GM23338 (cell line): ENCODE results near the gene MCHR2. TPM values are rescaled to one million over a fixed set of nuclear protein-coding genes. Genes with fewer than 3 reads are reported as not detected.
A peak's percentile ranks its signal among the peaks of the same experiment; 100 is the strongest.

Experiments used
- ATAC-seq: fragments of 200-7000 bp; cut with Tn5 transposase; 3 replicates; pipeline ENCODE4 v1.9.1; 2020
- DNase-seq: peaks from one replicate; pipeline ENCODE4 v3.0.0-alpha.2; 2015; ENCODE audit warnings: low spot score
- H2AFZ ChIP-seq: fragments of 200-600 bp; sonication (generic); 2 replicates; pipeline ENCODE4 v1.8.0; 2016; ENCODE audit warnings: antibody characterized with exemption, mild to moderate bottlenecking, moderate library complexity
- H3F3A ChIP-seq: fragments of 200-600 bp; sonication (generic); replicated peaks from 2 replicates; pipeline ENCODE4 v1.8.0; 2017; ENCODE audit warnings: antibody characterized with exemption, mixed run types, low read depth
- H3K27ac ChIP-seq: fragments of 200-600 bp; sonication (generic); 2 replicates; pipeline ENCODE4 v1.6.1; 2016; ENCODE audit warnings: low read depth
- H3K27me3 ChIP-seq: fragments of 200-600 bp; sonication (generic); 2 replicates; pipeline ENCODE4 v1.8.0; 2016; ENCODE audit warnings: mild to moderate bottlenecking, mixed run types, moderate library complexity; ENCODE audit not compliant: insufficient read depth
- H3K36me3 ChIP-seq: fragments of 200-600 bp; sonication (generic); 2 replicates; pipeline ENCODE4 v1.8.0; 2016; ENCODE audit warnings: mild to moderate bottlenecking; ENCODE audit not compliant: insufficient read depth
- H3K4me1 ChIP-seq: fragments of 200-600 bp; sonication (generic); 2 replicates; pipeline ENCODE4 v1.8.0; 2016; ENCODE audit warnings: mild to moderate bottlenecking, moderate library complexity; ENCODE audit not compliant: insufficient read depth
- H3K4me2 ChIP-seq: fragments of 200-600 bp; sonication (generic); 2 replicates; pipeline ENCODE4 v1.7.1; 2017; ENCODE audit warnings: mixed run types
- H3K4me3 ChIP-seq: fragments of 200-600 bp; sonication (generic); 2 replicates; pipeline ENCODE4 v1.6.1; 2016; ENCODE audit warnings: mixed run types
- H3K79me2 ChIP-seq: fragments of 200-600 bp; sonication (generic); replicated peaks from 2 replicates; pipeline ENCODE4 v1.8.0; 2017; ENCODE audit warnings: mild to moderate bottlenecking; ENCODE audit not compliant: insufficient read depth
- H3K9me2 ChIP-seq: fragments of 200-600 bp; sonication (generic); 2 replicates; pipeline ENCODE4 v1.8.0; 2017; ENCODE audit not compliant: insufficient read depth
- H4K20me1 ChIP-seq: fragments of 200-600 bp; sonication (generic); replicated peaks from 2 replicates; pipeline ENCODE4 v1.8.0; 2017; ENCODE audit warnings: mild to moderate bottlenecking; ENCODE audit not compliant: insufficient read depth
- H3K27ac Mint-ChIP-seq: 2 replicates; pipeline ENCODE4 v1.8.0; 2020; ENCODE audit warnings: inconsistent platforms, mild to moderate bottlenecking, moderate library complexity, mixed read lengths
- H3K27me3 Mint-ChIP-seq: 3 replicates; pipeline ENCODE4 v1.8.0; 2022; ENCODE audit warnings: low read depth, mild to moderate bottlenecking, moderate library complexity, mixed read lengths, inconsistent platforms; ENCODE audit not compliant: insufficient read depth, poor library complexity
- H3K36me3 Mint-ChIP-seq: 3 replicates; pipeline ENCODE4 v1.8.0; 2021; ENCODE audit warnings: low read depth, mild to moderate bottlenecking, inconsistent platforms, moderate library complexity, mixed read lengths
- H3K4me1 Mint-ChIP-seq: 3 replicates; pipeline ENCODE4 v1.8.0; 2020; ENCODE audit warnings: mild to moderate bottlenecking, inconsistent platforms, mixed read lengths
- H3K4me3 Mint-ChIP-seq: 3 replicates; pipeline ENCODE4 v1.8.0; 2021; ENCODE audit warnings: moderate library complexity, mild to moderate bottlenecking, inconsistent platforms, mixed read lengths
- H3K9me3 Mint-ChIP-seq: 3 replicates; pipeline ENCODE4 v1.8.0; 2020; ENCODE audit warnings: moderate library complexity, mild to moderate bottlenecking, inconsistent platforms, mixed read lengths
- CREB1 ChIP-seq: fragments of 250-450 bp; sonication (Bioruptor Pico); IDR thresholded peaks from 2 replicates; pipeline ENCODE4 v1.5.0; 2020; ENCODE audit warnings: low read depth, mild to moderate bottlenecking, moderate library complexity
- CTCF ChIP-seq, 2 experiments: fragments of 200-600 bp in 1 of 2; sonication (generic) in 1 of 2; conservative IDR thresholded peaks; 2 replicates each; pipeline versions ENCODE4 v1.5.1 to v1.6.1; 2016 to 2017; ENCODE audit warnings: antibody characterized with exemption in 2 of 2, low read depth in 2 of 2, mild to moderate bottlenecking in 2 of 2, moderate library complexity in 1 of 2
- ETS1 ChIP-seq: IDR thresholded peaks from 2 replicates; pipeline ENCODE4 v1.6.1; 2016; ENCODE audit warnings: antibody characterized with exemption
- EZH2 ChIP-seq: fragments of 200-600 bp; sonication (generic); IDR thresholded peaks from one replicate; pipeline ENCODE4 v1.8.0; 2017; ENCODE audit warnings: antibody characterized with exemption, mild to moderate bottlenecking, low read depth; ENCODE audit not compliant: unreplicated experiment
- EZH2phosphoT487 ChIP-seq: fragments of 200-600 bp; sonication (generic); IDR thresholded peaks from one replicate; pipeline ENCODE4 v1.8.1; 2018; ENCODE audit warnings: antibody characterized with exemption; ENCODE audit not compliant: unreplicated experiment
- JUNB ChIP-seq: IDR thresholded peaks from one replicate; pipeline ENCODE4 v1.6.1; 2016; ENCODE audit warnings: antibody characterized with exemption; ENCODE audit not compliant: unreplicated experiment
- NANOG ChIP-seq: IDR thresholded peaks from 2 replicates; pipeline ENCODE4 v1.6.1; 2016; ENCODE audit warnings: antibody characterized with exemption, borderline replicate concordance
- POLR2AphosphoS5 ChIP-seq: IDR thresholded peaks from 2 replicates; pipeline ENCODE4 v1.6.1; 2016; ENCODE audit warnings: antibody characterized with exemption, low read depth
- REST ChIP-seq: IDR thresholded peaks from one replicate; pipeline ENCODE4 v1.6.1; 2018; ENCODE audit warnings: antibody characterized with exemption; ENCODE audit not compliant: unreplicated experiment
- STAT1 ChIP-seq: IDR thresholded peaks from one replicate; pipeline ENCODE4 v1.6.1; 2016; ENCODE audit warnings: antibody characterized with exemption; ENCODE audit not compliant: unreplicated experiment
- ZNF114 ChIP-seq: fragments of 250-450 bp; sonication (Bioruptor Pico); IDR thresholded peaks from 2 replicates; pipeline ENCODE4 v1.5.0; 2020; ENCODE audit warnings: mild to moderate bottlenecking, moderate library complexity
- ZNF331 ChIP-seq: fragments of 250-450 bp; sonication (Bioruptor Pico); IDR thresholded peaks from 2 replicates; pipeline ENCODE4 v1.5.0; 2020; ENCODE audit warnings: low read depth, mild to moderate bottlenecking, moderate library complexity
- polyA plus RNA-seq: library from polyadenylated mRNA; unstranded; fragments of >200 nt; fragmentation: Nextera tagmentation; extraction: Ambion mirVana; gene quantifications from 2 replicates; pipeline ENCODE4 v1.2.1, GENCODE V29; 2016
- total RNA-seq: library from RNA; depleted of rRNA; stranded (reverse); fragments of >200 nt; shearing (Covaris generic); gene quantifications from 2 replicates; pipeline ENCODE4 v1.2.3, GENCODE V29; 2014

MCHR2 gene
- total and polyA plus RNA-seq, 2 experiments from 2014 or later, result not detected

GRCh38 chr6:99901596-99902384 is 92.2 kb downstream of the MCHR2 start:
- no peak overlapping the region for H3K4me3 ChIP-seq
- H3K4me1 Mint-ChIP-seq, result no peaks in the 10 kb centered on the region
- no peaks in the 10 kb centered on the region for H3K36me3 ChIP-seq
- DNase-seq, result no peak
- H3K27ac Mint-ChIP-seq, result no peak overlapping the region
- H2AFZ ChIP-seq, result no peak overlapping the region
- H3K4me2 ChIP-seq, result no peak overlapping the region
- no peaks in the 10 kb centered on the region for H3K79me2 ChIP-seq
- no peaks in the 10 kb centered on the region for H3K9me3 Mint-ChIP-seq
- H3K27ac ChIP-seq, result no peak overlapping the region
- H3K27me3 Mint-ChIP-seq, result no peaks in the 10 kb centered on the region
- H4K20me1 ChIP-seq, result no peaks in the 10 kb centered on the region
- H3F3A ChIP-seq, result no peaks in the 10 kb centered on the region
- no peak for ATAC-seq
- no peak for TF ChIP-seq JUNB
- TF ChIP-seq REST, result no peak
- H3K36me3 Mint-ChIP-seq, result no peaks in the 10 kb centered on the region
- no peaks in the 10 kb centered on the region for H3K27me3 ChIP-seq
- H3K9me2 ChIP-seq, result no peaks in the 10 kb centered on the region
- no peak overlapping the region for H3K4me3 Mint-ChIP-seq
- H3K4me1 ChIP-seq, result no peaks in the 10 kb centered on the region

- ATAC-seq (no peak), DNase-seq (no peak)
- no peaks in the 10 kb centered on the region for H3K27me3 ChIP-seq
- no peaks in the 10 kb centered on the region for H3K9me2 ChIP-seq
- no peak overlapping the region for H2AFZ ChIP-seq
- Mint-ChIP-seq H3K9me3 (no peaks in the 10 kb centered on the region), H3K27ac (0 out of 2 replicates have a peak overlapping the region, but pooled peaks have one; percentile 47), H3K27me3 (no peaks in the 10 kb centered on the region), H3K36me3 (no peaks in the 10 kb centered on the region), H3K4me1 (no peaks in the 10 kb centered on the region), H3K4me3 (no peak overlapping the region)
- no peak overlapping the region for H3K4me3 ChIP-seq
- no peaks in the 10 kb centered on the region for H3K79me2 ChIP-seq
- H3K27ac ChIP-seq, result no peak overlapping the region
- no peak overlapping the region for H3K4me2 ChIP-seq
- H3K4me1 ChIP-seq, result no peaks in the 10 kb centered on the region
- no peaks in the 10 kb centered on the region for H3K36me3 ChIP-seq
- no peaks in the 10 kb centered on the region for H3F3A ChIP-seq
- H4K20me1 ChIP-seq, result no peaks in the 10 kb centered on the region
- TF ChIP-seq ZNF331 (no peak), ETS1 (no peak), POLR2AphosphoS5 (no peak), CTCF (conservative IDR thresholded peaks at IDR 0.05; ENCODE audit: low read depth in 2 of 2) (no peak), NANOG (no peak), REST (no peak), STAT1 (no peak), EZH2phosphoT487 (no peak), EZH2 (no peak), CREB1 (no peak), ZNF114 (CRISPR knock-in tag) (no peak), JUNB (no peak)
Observed at GRCh38 chr6:99894815-99895214, 99.2 kb downstream of the MCHR2 start.
